ENCODE data around the gene EXOC4. TPM values are rescaled to one million over a fixed set of nuclear protein-coding genes. Genes with fewer than 3 reads are reported as not detected.

The EXOC4 gene
- total RNA-seq, 1 donor from 2014 or later, result 41.3 TPM

- no peak for TF ChIP-seq CTCF (conservative IDR thresholded peaks at IDR 0.05; ENCODE audit: low read depth, low read length)
- no peak for DNase-seq (ENCODE audit: low read depth)
- no peak overlapping the region for H3K4me3 ChIP-seq (ENCODE audit: low read depth, low read length)
These were observed 604.7 kb downstream of the EXOC4 start for GRCh38 chr7:133857376-133858119.

GRCh38 chr7:133858311-133858710 lies 605.4 kb downstream of the EXOC4 start:
- TF ChIP-seq CTCF (conservative IDR thresholded peaks at IDR 0.05; ENCODE audit: low read depth, low read length), result no peak
- no peak for DNase-seq (ENCODE audit: low read depth)
- H3K4me3 ChIP-seq (ENCODE audit: low read depth, low read length), result no peak overlapping the region

- DNase-seq (ENCODE audit: low read depth), result no peak
- TF ChIP-seq CTCF (conservative IDR thresholded peaks at IDR 0.05; ENCODE audit: low read depth, low read length), result no peak
- H3K4me3 ChIP-seq (ENCODE audit: low read depth, low read length), result no peak overlapping the region
These were observed 606.4 kb downstream of the EXOC4 start for GRCh38 chr7:133859231-133859630.

- no peak for TF ChIP-seq CTCF (conservative IDR thresholded peaks at IDR 0.05; ENCODE audit: low read depth, low read length)
- no peak overlapping the region for H3K4me3 ChIP-seq (ENCODE audit: low read depth, low read length)
- no peak for DNase-seq (ENCODE audit: low read depth)
These were observed 607.1 kb downstream of the EXOC4 start for GRCh38 chr7:133859871-133860450.

- no peak for TF ChIP-seq CTCF (conservative IDR thresholded peaks at IDR 0.05; ENCODE audit: low read depth, low read length)
- no peak overlapping the region for H3K4me3 ChIP-seq (ENCODE audit: low read depth, low read length)
- no peak for DNase-seq (ENCODE audit: low read depth)
These were observed 607.9 kb downstream of the EXOC4 start for GRCh38 chr7:133860628-133861335.

- no peak overlapping the region for H3K4me3 ChIP-seq (ENCODE audit: low read depth, low read length)
- DNase-seq (ENCODE audit: low read depth), result no peak
- no peak for TF ChIP-seq CTCF (conservative IDR thresholded peaks at IDR 0.05; ENCODE audit: low read depth, low read length)
These were observed 609.0 kb downstream of the EXOC4 start for GRCh38 chr7:133861876-133862275.
